Astrocyte (in vitro differentiated cells and primary cell): ENCODE results near the gene DNAJC7. TPM values are rescaled to one million over a fixed set of nuclear protein-coding genes. Genes with fewer than 3 reads are reported as not detected.

Experiments
- DNase-seq: peaks from one replicate; pipeline ENCODE4 v3.0.0-alpha.2; 2010; ENCODE audit warnings: low read depth
- FAIRE-seq: peaks from 2 replicates; lab custom pipeline; 2011; peaks lifted over from hg19 to GRCh38; lab: Jason Lieb, UNC
- H2AFZ ChIP-seq: 2 replicates; pipeline ENCODE4 v1.6.0; 2012; ENCODE audit warnings: low read depth, low read length, inconsistent platforms
- H3K27ac ChIP-seq: 2 replicates; pipeline ENCODE4 v1.5.1; 2011; ENCODE audit warnings: low read depth, low read length, inconsistent platforms
- H3K27me3 ChIP-seq: 2 replicates; pipeline ENCODE4 v1.6.0; 2011; ENCODE audit warnings: low read length, inconsistent platforms; ENCODE audit not compliant: insufficient read depth
- H3K36me3 ChIP-seq: 2 replicates; pipeline ENCODE4 v1.5.1; 2011; ENCODE audit warnings: low read length, inconsistent platforms; ENCODE audit not compliant: insufficient read depth
- H3K4me1 ChIP-seq: 2 replicates; pipeline ENCODE4 v1.5.1; 2011; ENCODE audit warnings: low read length, inconsistent platforms; ENCODE audit not compliant: insufficient read depth
- H3K4me2 ChIP-seq: 2 replicates; pipeline ENCODE4 v1.6.0; 2012; ENCODE audit warnings: low read length, inconsistent platforms
- H3K4me3 ChIP-seq: 2 replicates; pipeline ENCODE4 v1.5.1; 2011; ENCODE audit warnings: low read depth, mild to moderate bottlenecking, low read length, inconsistent platforms; ENCODE audit not compliant: insufficient read depth
- H3K79me2 ChIP-seq: 2 replicates; pipeline ENCODE4 v1.6.0; 2012; ENCODE audit warnings: mild to moderate bottlenecking, low read length, inconsistent platforms; ENCODE audit not compliant: insufficient read depth
- H3K9ac ChIP-seq: 2 replicates; pipeline ENCODE4 v1.6.0; 2012; ENCODE audit warnings: mild to moderate bottlenecking, low read length, inconsistent platforms
- H3K9me3 ChIP-seq: 2 replicates; pipeline ENCODE4 v1.5.1; 2012; ENCODE audit warnings: low read depth, mild to moderate bottlenecking, low read length, inconsistent platforms; ENCODE audit not compliant: insufficient read depth
- H4K20me1 ChIP-seq: 2 replicates; pipeline ENCODE4 v1.6.0; 2012; ENCODE audit warnings: low read length, inconsistent platforms; ENCODE audit not compliant: insufficient read depth
- H3K27ac Mint-ChIP-seq: one replicate; pipeline ENCODE4 v1.8.0; 2021; ENCODE audit warnings: mild to moderate bottlenecking, mixed read lengths; ENCODE audit not compliant: unreplicated experiment
- H3K27me3 Mint-ChIP-seq: one replicate; pipeline ENCODE4 v1.8.0; 2021; ENCODE audit warnings: low read depth, mixed read lengths; ENCODE audit not compliant: unreplicated experiment
- H3K36me3 Mint-ChIP-seq: one replicate; pipeline ENCODE4 v1.8.0; 2021; ENCODE audit warnings: low read depth, mixed read lengths; ENCODE audit not compliant: unreplicated experiment
- H3K4me1 Mint-ChIP-seq: one replicate; pipeline ENCODE4 v1.8.0; 2021; ENCODE audit warnings: low read depth, mixed read lengths; ENCODE audit not compliant: unreplicated experiment
- H3K4me3 Mint-ChIP-seq: one replicate; pipeline ENCODE4 v1.8.0; 2021; ENCODE audit warnings: mild to moderate bottlenecking, moderate library complexity, mixed read lengths; ENCODE audit not compliant: unreplicated experiment
- H3K9me3 Mint-ChIP-seq: one replicate; pipeline ENCODE4 v1.8.0; 2021; ENCODE audit warnings: mild to moderate bottlenecking, mixed read lengths; ENCODE audit not compliant: unreplicated experiment
- CTCF ChIP-seq: IDR thresholded peaks from 2 replicates; pipeline ENCODE4 v1.5.1; 2011; ENCODE audit warnings: low read depth, mild to moderate bottlenecking, inconsistent platforms, low read length, moderate library complexity; ENCODE audit not compliant: insufficient read depth
- EZH2 ChIP-seq: IDR thresholded peaks from 2 replicates; pipeline ENCODE4 v1.6.1; 2012; ENCODE audit warnings: mild to moderate bottlenecking, low read length, inconsistent platforms; ENCODE audit not compliant: insufficient read depth
- total RNA-seq: library from RNA; stranded (reverse); gene quantifications from 2 replicates; pipeline ENCODE4 v1.2.1, GENCODE V29; 2021

The DNAJC7 gene
- total RNA-seq, 1 donor from 2014 or later = 96.0 TPM

- Histone ChIP-seq H3K27me3 (peaks cover 47% of the 10 kb centered on the region), H3K9ac (no peak within 1 kb of the TSS), H3K27ac (no peak within 1 kb of the TSS), H4K20me1 (no peaks in the 10 kb centered on the region), H2AFZ (peak within 1 kb of the TSS; percentile 71), H3K4me2 (peak within 1 kb of the TSS; percentile 79), H3K4me1 (peaks cover 2% of the 10 kb centered on the region), H3K36me3 (no peaks in the 10 kb centered on the region), H3K9me3 (no peaks in the 10 kb centered on the region), H3K79me2 (no peaks in the 10 kb centered on the region), H3K4me3 (peak within 1 kb of the TSS; percentile 52)
- TF ChIP-seq CTCF = no peak
- TF ChIP-seq EZH2 = peak; percentile 23
- Mint-ChIP-seq H3K27ac (peak within 1 kb of the TSS; percentile 47), H3K9me3 (no peaks in the 10 kb centered on the region), H3K36me3 (peaks cover 2% of the 10 kb centered on the region), H3K27me3 (peaks cover 57% of the 10 kb centered on the region), H3K4me1 (peaks cover 7% of the 10 kb centered on the region), H3K4me3 (peak within 1 kb of the TSS; percentile 86)
- FAIRE-seq (no peak), DNase-seq (no peak)
Observed at GRCh38 chr17:42050393-42051012, 33.3 kb upstream of the DNAJC7 start, which contains the start of gene C17orf113. TSS of gene C17orf113 (minus strand) at chr17:42050601. CDS start at chr17:42043376, 7,225 bp downstream.

- H4K20me1 ChIP-seq = no peaks in the 10 kb centered on the region
- no peak for TF ChIP-seq EZH2
- TF ChIP-seq CTCF = no peak
- Mint-ChIP-seq H3K27me3 (peaks cover 55% of the 10 kb centered on the region), H3K9me3 (no peaks in the 10 kb centered on the region), H3K4me3 (peak overlapping the region; percentile 85), H3K36me3 (peaks cover 2% of the 10 kb centered on the region), H3K27ac (peak overlapping the region; percentile 1), H3K4me1 (peaks cover 5% of the 10 kb centered on the region)
- FAIRE-seq = no peak
- no peaks in the 10 kb centered on the region for H3K9me3 ChIP-seq
- H3K79me2 ChIP-seq = no peaks in the 10 kb centered on the region
- H3K27ac ChIP-seq = no peak overlapping the region
- H3K27me3 ChIP-seq = peaks cover 43% of the 10 kb centered on the region
- H3K4me1 ChIP-seq = peaks cover 2% of the 10 kb centered on the region
- H3K4me2 ChIP-seq = peak overlapping the region; percentile 79
- no peak overlapping the region for H3K9ac ChIP-seq
- no peak for DNase-seq
- H3K36me3 ChIP-seq = no peaks in the 10 kb centered on the region
- peak overlapping the region; percentile 43 for H2AFZ ChIP-seq
- H3K4me3 ChIP-seq = peak overlapping the region; percentile 52
Observed at GRCh38 chr17:42049834-42050392, 32.7 kb upstream of the DNAJC7 start.

GRCh38 chr17:42047343-42047742, 30.1 kb upstream of the DNAJC7 start:
- H3K4me2 ChIP-seq = no peak overlapping the region
- no peak overlapping the region for H3K4me3 ChIP-seq
- H3K79me2 ChIP-seq = no peaks in the 10 kb centered on the region
- TF ChIP-seq EZH2 = no peak
- no peak for TF ChIP-seq CTCF
- H3K9ac ChIP-seq = no peak overlapping the region
- no peak overlapping the region for H3K27ac ChIP-seq
- H3K9me3 Mint-ChIP-seq = no peaks in the 10 kb centered on the region
- peaks cover 2% of the 10 kb centered on the region for H3K36me3 Mint-ChIP-seq
- H3K4me1 Mint-ChIP-seq = peaks cover 5% of the 10 kb centered on the region
- peaks cover 2% of the 10 kb centered on the region for H3K4me1 ChIP-seq
- H2AFZ ChIP-seq = no peak overlapping the region
- FAIRE-seq (no peak), DNase-seq (no peak)
- no peak overlapping the region for H3K27ac Mint-ChIP-seq
- H3K27me3 ChIP-seq = peaks cover 24% of the 10 kb centered on the region
- no peak overlapping the region for H3K4me3 Mint-ChIP-seq
- no peaks in the 10 kb centered on the region for H3K9me3 ChIP-seq
- no peaks in the 10 kb centered on the region for H3K36me3 ChIP-seq
- peaks cover 35% of the 10 kb centered on the region for H3K27me3 Mint-ChIP-seq
- no peaks in the 10 kb centered on the region for H4K20me1 ChIP-seq
